Nucleus accumbens (tissue), 56 donors: ENCODE data around the gene CASP3.
A peak's percentile ranks its signal among the peaks of the same experiment; 100 is the strongest.
"Not testable (repeated sequence)": the region's sequence is repeated elsewhere in the genome, so short reads cannot be mapped to it uniquely, and the experiment has no call there.

ENCODE experiments used
- DNase-seq, 56 donors: peaks; one replicate each; lab custom pipeline; 2025; lab: John Stamatoyannopoulos, UW

Gene CASP3

DNA sequence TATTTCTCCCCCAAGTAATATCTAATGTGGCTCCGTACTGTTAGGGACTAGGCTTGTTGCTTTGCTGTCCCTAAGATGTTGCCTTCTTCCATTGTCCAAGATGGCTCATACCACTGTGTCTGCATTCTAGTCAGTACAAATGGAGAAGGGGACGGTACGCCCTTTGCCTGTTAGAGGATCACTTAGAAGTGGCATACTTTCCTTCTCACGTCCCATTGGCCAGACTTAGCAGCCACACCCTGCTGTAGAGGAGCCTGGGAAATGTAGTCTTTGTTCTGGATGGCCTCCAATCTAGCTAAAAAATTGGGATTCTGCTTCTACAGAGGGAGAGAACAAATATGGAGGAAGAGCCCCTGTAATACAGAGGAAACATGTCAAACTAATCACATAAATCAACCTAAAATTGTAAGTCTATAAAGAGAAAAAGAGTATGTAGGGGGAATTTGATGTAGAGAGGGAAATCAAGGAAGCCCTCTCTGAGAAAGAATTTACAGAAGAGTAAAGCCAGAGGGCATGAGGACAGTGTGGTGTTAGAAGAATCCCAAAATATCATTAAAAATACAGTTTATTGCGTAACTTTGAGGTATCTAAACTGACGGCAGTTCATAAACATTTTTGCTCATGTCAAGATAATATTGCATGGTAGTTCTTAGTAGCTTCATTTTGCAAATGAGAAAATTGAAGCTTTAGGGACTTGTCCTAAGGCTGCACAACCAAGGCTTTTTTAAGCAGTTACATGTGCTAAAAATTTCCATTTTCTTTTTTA lies 15.4 kb upstream of the CASP3 start:
- no peak for DNase-seq

- DNase-seq = no peak
These were observed 13.0 kb upstream of the CASP3 start for GRCh38 chr4:184662236-184662635.

DNA sequence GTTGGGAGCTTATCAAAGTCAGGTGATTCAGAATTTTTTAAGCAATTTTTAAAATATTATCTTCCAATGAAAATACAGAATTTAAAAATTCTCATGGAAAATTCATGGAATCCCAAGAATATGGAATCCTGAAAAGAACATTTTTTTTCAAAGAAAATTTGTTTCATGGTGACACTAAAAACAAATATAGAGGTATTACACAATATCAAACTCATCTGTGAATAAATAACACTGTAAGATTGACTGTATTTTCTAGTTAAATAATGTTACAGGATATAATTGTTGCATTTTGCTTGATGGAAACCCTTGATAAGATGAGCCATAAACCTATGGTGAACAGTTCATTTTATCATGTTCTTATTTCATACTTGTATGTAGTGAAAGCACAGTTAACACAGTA lies 11.7 kb upstream of the CASP3 start:
- no peak for DNase-seq

DNA sequence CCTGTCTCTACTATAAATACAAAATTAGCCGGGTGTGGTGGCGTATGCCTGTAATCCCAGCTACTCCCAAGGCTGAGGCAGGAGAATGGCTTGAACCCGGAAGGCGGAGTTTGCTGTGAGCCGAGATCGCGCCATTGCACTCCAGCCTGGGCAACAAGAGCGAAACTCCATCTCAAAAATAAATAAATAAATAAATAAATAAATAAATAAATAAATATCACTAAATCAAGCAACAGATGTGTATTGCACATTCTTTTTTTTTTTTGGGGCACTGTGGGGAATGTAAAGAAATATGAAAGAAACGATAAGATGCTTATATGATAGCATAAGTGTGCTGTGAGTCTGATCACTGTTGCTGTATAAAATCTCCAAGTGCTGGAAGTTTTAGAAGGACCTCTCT lies 8.6 kb upstream of the CASP3 start:
- not testable (repeated sequence) for DNase-seq

DNA sequence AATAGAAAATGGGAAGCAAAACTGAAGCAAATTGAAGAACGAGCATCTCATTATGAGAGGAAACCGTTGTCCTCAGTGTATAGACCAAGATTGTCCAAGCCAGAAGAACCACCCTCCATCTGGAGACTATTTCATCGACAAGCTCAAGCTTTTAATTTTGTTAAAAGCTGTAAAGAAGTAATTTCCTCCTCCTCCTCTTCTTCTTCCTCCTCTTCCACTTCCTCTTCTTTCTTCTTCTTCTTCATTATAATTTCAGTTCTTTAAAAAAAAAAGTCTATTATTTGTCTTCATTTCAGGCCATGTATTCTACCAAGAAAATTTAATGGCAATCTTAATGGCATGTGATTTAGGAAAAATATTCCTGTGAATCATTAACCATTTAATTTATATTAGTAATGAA lies 7.9 kb upstream of the CASP3 start:
- no peak for DNase-seq

DNA sequence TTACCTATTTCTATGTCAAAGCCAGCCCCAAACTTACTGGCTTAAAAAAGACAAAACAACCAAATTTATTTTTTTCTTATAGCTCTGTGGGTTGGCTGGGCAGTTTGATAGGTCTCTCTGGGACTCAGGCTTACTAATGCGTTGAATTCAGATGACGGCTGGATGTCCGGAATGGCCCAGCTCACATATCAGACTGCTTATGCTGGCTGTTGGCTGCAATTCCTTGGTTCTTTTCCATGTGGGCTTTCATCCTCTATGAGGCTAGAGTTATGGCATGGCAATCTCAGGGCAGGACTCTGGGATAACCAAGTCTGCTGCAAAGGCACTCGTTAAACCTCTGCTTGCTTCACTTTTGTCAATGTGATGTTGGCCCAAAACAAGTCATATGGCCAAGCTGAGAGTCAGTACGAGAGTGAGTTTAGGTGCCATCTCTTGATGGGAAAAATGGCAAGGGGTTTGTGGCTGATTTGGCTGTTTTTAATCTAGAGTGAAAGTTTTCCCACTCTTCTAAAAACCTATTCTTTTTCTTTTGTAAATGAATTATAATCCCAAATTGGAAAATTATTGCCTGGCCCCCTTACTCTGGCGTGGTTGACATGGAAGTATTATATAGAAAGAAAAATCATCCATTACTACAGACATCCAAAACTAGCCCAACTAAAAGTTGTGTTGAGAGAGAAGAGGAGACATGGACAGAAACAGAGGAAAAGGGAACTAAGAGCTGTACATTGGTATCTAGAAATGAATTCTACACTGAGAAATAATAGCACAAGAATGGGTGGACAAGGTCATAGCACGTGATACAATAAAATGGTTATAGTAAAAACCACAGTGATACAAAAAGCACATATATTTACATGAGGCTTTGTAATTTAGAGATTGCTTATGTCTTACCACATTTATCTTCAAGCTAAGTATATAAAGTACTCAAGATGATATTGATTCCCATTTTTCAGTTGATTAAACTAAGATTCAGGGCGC lies 6.9 kb upstream of the CASP3 start:
- no peak for DNase-seq

DNA sequence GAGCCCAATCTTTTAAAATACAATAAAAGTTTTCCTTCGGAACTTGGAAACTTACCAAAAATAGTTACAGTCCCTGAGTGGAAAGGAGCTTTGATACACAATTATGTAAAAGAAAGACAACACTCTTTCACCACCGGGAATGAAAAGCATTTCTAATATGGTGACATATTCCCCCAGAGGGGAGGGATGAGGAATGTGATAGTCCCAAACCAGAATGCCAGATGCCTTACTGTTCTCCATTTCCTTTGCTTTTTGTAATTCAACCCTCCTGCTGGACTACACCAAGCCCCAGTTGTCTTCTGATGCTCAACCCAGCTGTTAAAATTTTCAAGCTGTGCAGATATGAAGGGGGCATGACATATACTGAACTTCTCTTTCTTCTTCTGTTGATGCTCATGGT lies 4.4 kb upstream of the CASP3 start:
- no peak for DNase-seq

- not testable (repeated sequence) for DNase-seq
These were observed 3.4 kb upstream of the CASP3 start for GRCh38 chr4:184652681-184653080.

- no peak for DNase-seq
These were observed 2.7 kb upstream of the CASP3 start for GRCh38 chr4:184651899-184652298.

- peak in 12 of 56 donors; percentile 26 to 70 (median 49) for DNase-seq
These were observed 966 bp upstream of the CASP3 start for GRCh38 chr4:184649971-184650855.

GRCh38 chr4:184648313-184649025 lies 778 bp downstream of the CASP3 start:
- DNase-seq = peak in 51 of 56 donors; percentile 4 to 70 (median 51)

- DNase-seq = peak in 2 of 56 donors; percentile 11 to 32
These were observed 1.3 kb downstream of the CASP3 start for GRCh38 chr4:184648054-184648312.

GRCh38 chr4:184647266-184648053 lies 1.8 kb downstream of the CASP3 start:
- DNase-seq = no peak

GRCh38 chr4:184645904-184646610 lies 3.2 kb downstream of the CASP3 start:
- DNase-seq = peak in 21 of 56 donors; percentile 1 to 43 (median 12)

- no peak for DNase-seq
These were observed 4.5 kb downstream of the CASP3 start for GRCh38 chr4:184644553-184645307.

DNA sequence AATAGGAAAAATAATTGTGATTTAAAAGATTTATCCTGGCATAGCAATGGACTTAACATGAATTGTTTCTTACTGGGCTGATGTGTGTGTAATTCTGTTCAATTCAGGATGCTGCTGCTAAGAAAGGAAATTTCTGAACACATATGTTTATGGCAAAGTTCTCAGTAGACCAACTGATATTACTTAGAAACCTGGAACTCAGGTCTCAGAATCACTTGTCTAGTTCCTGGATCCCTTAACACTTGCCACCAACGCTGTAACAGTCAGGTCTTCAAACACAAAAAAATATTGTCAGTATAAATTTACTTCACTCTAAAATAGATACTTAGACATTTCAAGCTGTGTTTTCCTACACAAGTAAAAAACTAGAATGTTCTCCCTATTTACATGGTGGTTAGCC lies 5.5 kb downstream of the CASP3 start:
- no peak for DNase-seq

DNA sequence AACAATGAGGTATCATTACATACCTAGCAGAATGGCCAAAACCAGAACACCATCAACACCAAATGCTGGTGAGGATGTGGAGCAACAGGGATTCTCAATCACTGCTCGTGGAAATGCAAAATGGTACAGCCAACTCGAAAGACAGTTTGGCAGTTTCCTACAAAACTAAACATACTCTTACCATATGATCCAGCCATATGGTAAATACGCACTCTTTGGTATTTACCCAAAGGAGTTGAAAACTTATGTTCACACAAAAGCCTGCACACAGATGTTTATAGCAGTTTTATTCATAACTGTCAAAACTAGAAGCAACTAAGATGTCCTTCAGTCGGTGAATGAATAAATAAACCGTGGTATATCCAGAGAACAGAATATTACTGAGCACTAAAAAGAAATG lies 7.8 kb downstream of the CASP3 start:
- DNase-seq = no peak

DNA sequence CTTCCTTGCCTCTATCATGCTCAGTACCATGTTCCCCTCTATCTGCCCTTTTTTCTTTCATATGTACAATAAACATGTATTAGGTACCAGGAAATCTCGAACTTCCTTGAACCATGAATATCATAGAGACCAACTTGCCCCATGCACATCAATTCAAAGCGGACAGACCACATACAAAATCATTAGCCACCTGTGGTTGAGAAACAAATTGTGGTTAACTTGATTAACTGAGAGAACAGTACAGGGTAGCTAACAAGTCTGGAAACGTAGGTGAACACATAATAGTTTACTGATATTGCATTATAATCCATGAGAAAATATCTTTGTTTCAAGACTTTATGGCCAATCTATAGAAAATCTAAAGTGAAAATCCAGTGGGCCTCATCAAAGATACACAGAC lies 8.2 kb downstream of the CASP3 start:
- no peak for DNase-seq
